ENCODE data around the gene EMC7. TPM values are rescaled to one million over a fixed set of nuclear protein-coding genes. Genes with fewer than 3 reads are reported as not detected.

EMC7 gene
- total and polyA plus RNA-seq, 2 experiments from 2014 or later: 18.3 to 55.1 TPM

- no peak for TF ChIP-seq ZNF462 (CRISPR knock-in tag; IDR thresholded peaks at IDR 0.05)
- no peak for TF ChIP-seq EZH2phosphoT487 (IDR thresholded peaks at IDR 0.05; ENCODE audit: unreplicated experiment)
- TF ChIP-seq STAT1 (IDR thresholded peaks at IDR 0.05; ENCODE audit: unreplicated experiment): no peak
- TF ChIP-seq REST (IDR thresholded peaks at IDR 0.05; ENCODE audit: unreplicated experiment): no peak
- no peak for TF ChIP-seq EZH2 (IDR thresholded peaks at IDR 0.05; ENCODE audit: low read depth, unreplicated experiment)
- no peak for TF ChIP-seq ZNF114 (CRISPR knock-in tag; IDR thresholded peaks at IDR 0.05)
- no peak for TF ChIP-seq NANOG (IDR thresholded peaks at IDR 0.05; ENCODE audit: borderline replicate concordance)
Measured at GRCh38 chr15:34055868-34056595, 45.6 kb downstream of the EMC7 start (continued).
